Lower leg skin (tissue), 4 donors: ENCODE measurements around the gene TPP1. TPM values are rescaled to one million over a fixed set of nuclear protein-coding genes. Genes with fewer than 3 reads are reported as not detected.
A peak's percentile ranks its signal among the peaks of the same experiment; 100 is the strongest.

Source experiments
- DNase-seq, 2 donors: peaks; one replicate each; pipeline ENCODE4 v3.0.0-alpha.2; 2019; ENCODE audit warnings: low spot score in 2 of 2
- H3K4me3 ChIP-seq: fragments of 200-600 bp; sonication (generic); 2 replicates; pipeline ENCODE4 v1.5.1; 2017; ENCODE audit warnings: mild to moderate bottlenecking, low read depth; ENCODE audit not compliant: poor library complexity, severe bottlenecking
- CTCF ChIP-seq, 3 donors: fragments of 450-650 bp; IDR thresholded peaks; one replicate each; pipeline ENCODE4 v1.5.1; 2016; ENCODE audit warnings: antibody characterized with exemption in 3 of 3, mild to moderate bottlenecking in 3 of 3, moderate library complexity in 2 of 3
- POLR2A ChIP-seq, 2 donors: fragments of 450-650 bp; IDR thresholded peaks; one replicate each; pipeline ENCODE4 v1.6.1; 2016 to 2017; ENCODE audit warnings: antibody characterized with exemption in 2 of 2, mild to moderate bottlenecking in 1 of 2, moderate library complexity in 1 of 2
- WGBS, 2 donors: methylation state at CpG; one replicate each; pipeline ENCODE4 v1.1.5; 2018; 5-methylcytosine and 5-hydroxymethylcytosine counted together
- intact Hi-C: fragments of 100-400 bp; cut with DNase I; formaldehyde crosslinking; loops from one replicate; pipeline ENCODE4 v1.15.0; 2023; ENCODE audit warnings: low total_unique reads
- total RNA-seq, 4 donors: library from RNA; depleted of rRNA; stranded (reverse); fragments of >200 nt; gene quantifications; one replicate each; pipeline ENCODE4 v1.1.0, GENCODE V29; 2016

The TPP1 gene
- total RNA-seq, 4 donors from 2014 or later = 49.6 to 65.3 (median 57.9) TPM

DNA sequence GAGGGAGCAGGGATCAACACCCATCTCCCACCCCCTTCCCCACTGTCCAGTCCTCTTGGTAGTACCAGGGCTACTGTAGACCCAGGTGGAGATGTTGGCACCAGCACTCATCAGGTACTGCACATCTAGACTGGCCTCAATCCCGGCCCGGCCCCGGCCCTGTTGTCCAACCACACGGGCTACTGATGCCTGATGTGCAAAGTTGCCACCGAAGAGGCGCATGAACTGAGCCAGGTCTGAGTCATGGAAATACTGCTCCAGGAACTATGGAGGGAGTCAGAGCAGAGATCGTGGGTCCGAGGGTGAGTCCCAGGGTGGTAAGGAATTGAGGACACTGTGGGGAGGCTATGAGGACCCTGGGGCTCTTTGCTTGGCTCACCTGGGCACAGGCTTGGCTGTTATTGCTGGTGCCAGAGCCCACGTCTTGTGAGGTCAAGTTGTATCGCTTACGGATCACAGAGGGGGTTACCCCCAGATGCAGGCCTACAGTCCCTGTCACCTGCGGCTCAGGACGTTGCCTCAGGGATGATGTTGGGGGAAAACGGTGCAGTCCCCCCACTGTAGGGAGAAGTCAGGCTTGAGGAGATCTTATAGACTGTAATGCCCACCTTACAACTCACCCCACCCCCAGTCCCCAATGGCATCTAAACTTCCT, 2.5 kb downstream of the TPP1 start:
- no peak for DNase-seq
- WGBS, 2 donors = 92 to 95% methylated on average over 9 to 14 of the region's 14 CpGs
- TF ChIP-seq CTCF (IDR thresholded peaks at IDR 0.05) = no peak
- TF ChIP-seq POLR2A (IDR thresholded peaks at IDR 0.05) = no peak
- intact Hi-C loops = no loop called here
- H3K4me3 ChIP-seq = no peak overlapping the region

- H3K4me3 ChIP-seq = no peak overlapping the region
- intact Hi-C loops = no loop called here
- WGBS, 2 donors = 93% methylated on average over 9 of the region's 9 CpGs
- no peak for DNase-seq
- no peak for TF ChIP-seq POLR2A (IDR thresholded peaks at IDR 0.05)
These were observed 3.2 kb downstream of the TPP1 start for GRCh38 chr11:6615882-6616585.

DNA sequence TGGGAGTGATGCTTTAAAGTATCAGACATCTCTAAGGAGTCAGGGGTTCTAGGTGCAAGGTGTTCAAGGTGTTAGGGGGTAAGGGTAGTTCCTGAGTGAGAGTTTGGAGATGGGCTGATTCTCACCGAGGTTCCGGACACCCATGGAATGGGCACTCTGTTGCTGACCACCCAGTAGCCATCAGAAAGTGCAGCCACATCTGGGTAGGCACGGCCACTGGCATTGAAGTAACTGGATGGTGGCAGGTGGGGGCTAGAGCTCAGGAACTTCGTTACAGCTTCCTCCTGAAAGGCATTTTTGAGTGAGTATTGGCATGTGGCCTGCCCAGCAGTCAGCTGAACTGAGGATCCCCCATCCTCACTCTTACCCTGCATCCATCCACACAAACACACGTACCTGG, 4.2 kb downstream of the TPP1 start:
- DNase-seq = peak in 1 of 2 donors; percentile 60
- no peak for TF ChIP-seq POLR2A (IDR thresholded peaks at IDR 0.05)
- H3K4me3 ChIP-seq = no peak overlapping the region
- intact Hi-C loops = no loop called here
- 91% methylated on average over 5 of the region's 5 CpGs for WGBS, 2 donors

DNA sequence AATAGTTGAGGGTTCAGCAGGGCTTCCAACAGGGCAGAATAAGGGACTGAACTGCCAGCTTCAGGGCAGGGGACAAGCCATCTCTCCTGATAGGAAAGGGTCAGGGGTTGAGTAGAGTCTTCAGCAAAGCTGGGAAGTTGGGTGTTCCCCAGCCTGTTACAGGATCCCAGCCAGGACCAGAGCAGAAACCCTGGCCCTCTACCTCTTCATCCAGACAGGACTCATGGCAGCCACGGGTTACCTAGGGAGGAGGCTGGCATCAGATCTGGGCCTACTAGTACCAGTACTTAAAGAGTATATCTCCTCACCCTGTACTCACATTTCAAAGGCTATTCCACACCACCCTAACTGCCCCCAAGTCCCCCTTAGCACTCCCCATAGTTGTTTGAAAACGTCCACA, 4.8 kb downstream of the TPP1 start:
- intact Hi-C loops = no loop called here
- WGBS, 2 donors = 86 to 92% methylated on average over 2 of the region's 2 CpGs
- TF ChIP-seq CTCF (IDR thresholded peaks at IDR 0.05) (no peak), POLR2A (IDR thresholded peaks at IDR 0.05) (no peak)
- DNase-seq = peak in 1 of 2 donors; percentile 29
- H3K4me3 ChIP-seq = no peak overlapping the region

- H3K4me3 ChIP-seq = no peak overlapping the region
- TF ChIP-seq POLR2A (IDR thresholded peaks at IDR 0.05) (no peak), CTCF (IDR thresholded peaks at IDR 0.05) (no peak)
- intact Hi-C loops = no loop called here
- 89 to 92% methylated on average over 3 of the region's 3 CpGs for WGBS, 2 donors
- no peak for DNase-seq
These were observed 5.7 kb downstream of the TPP1 start for GRCh38 chr11:6613496-6613895.

GRCh38 chr11:6612213-6613041, 6.8 kb downstream of the TPP1 start, which contains the start of gene TAF10:
TAF10 (minus strand) TSS chr11:6612216; CDS start chr11:6612189, 27 bp downstream.
- peak within 1 kb of the TSS; percentile 67 for H3K4me3 ChIP-seq
- 1% methylated on average over 37 to 44 of the region's 51 CpGs for WGBS, 2 donors
- DNase-seq = peak; percentile 97 to 99
- TF ChIP-seq CTCF (IDR thresholded peaks at IDR 0.05) (peak in 1 of 3 donors; percentile 12), POLR2A (IDR thresholded peaks at IDR 0.05) (peak in 1 of 2 donors; percentile 49)
- intact Hi-C loops = no loop called here
